Right atrium auricular region (tissue), 2 donors: ENCODE data around the gene PSMA6. TPM values are rescaled to one million over a fixed set of nuclear protein-coding genes. Genes with fewer than 3 reads are reported as not detected.

Experiments
- DNase-seq: peaks from one replicate; pipeline ENCODE4 v3.0.0-alpha.2; 2019; ENCODE audit warnings: low spot score
- H3K27ac ChIP-seq, 2 donors: fragments of 200-600 bp; sonication (generic); 1 replicate in 1 of 2; 2 replicates in 1 of 2; pipeline ENCODE4 v1.5.1; 2016 to 2019
- H3K27me3 ChIP-seq, 2 donors: fragments of 200-600 bp; sonication (generic); one replicate each; pipeline versions ENCODE4 v1.5.1 to v1.6.0; 2017 to 2019
- H3K36me3 ChIP-seq: fragments of 200-600 bp; sonication (generic); one replicate; pipeline ENCODE4 v1.5.1; 2016
- H3K4me1 ChIP-seq, 2 donors: fragments of 200-600 bp; sonication (generic); one replicate each; pipeline versions ENCODE4 v1.5.1 to v1.6.0; 2017 to 2019
- H3K4me3 ChIP-seq, 2 donors: fragments of 200-600 bp; sonication (generic); 1 replicate in 1 of 2; 2 replicates in 1 of 2; pipeline ENCODE4 v1.5.1; 2017 to 2019; ENCODE audit warnings: mild to moderate bottlenecking in 1 of 2, moderate library complexity in 1 of 2
- H3K9me3 ChIP-seq, 2 donors: fragments of 200-600 bp; sonication (generic); one replicate each; pipeline ENCODE4 v1.5.1; 2019
- CTCF ChIP-seq, 2 donors: fragments of 200-600 bp; sonication (generic); IDR thresholded peaks; one replicate each; pipeline ENCODE4 v1.5.1; 2019; ENCODE audit warnings: antibody characterized with exemption in 2 of 2
- total RNA-seq, 2 donors: library from RNA; depleted of rRNA; stranded (reverse); fragments of >200 nt; gene quantifications; one replicate each; pipeline ENCODE4 v1.1.0, GENCODE V29; 2016

The PSMA6 gene
- total RNA-seq, 2 donors from 2014 or later, result 143 to 191 TPM

- DNase-seq, result no peak
- no peak overlapping the region for H3K27ac ChIP-seq
- no peak overlapping the region for H3K4me3 ChIP-seq
- H3K4me1 ChIP-seq, result peaks cover 0 to 3% of the 10 kb centered on the region in 2 donors
- no peaks in the 10 kb centered on the region for H3K27me3 ChIP-seq
- no peaks in the 10 kb centered on the region for H3K36me3 ChIP-seq
- no peaks in the 10 kb centered on the region for H3K9me3 ChIP-seq
- no peak for TF ChIP-seq CTCF (IDR thresholded peaks at IDR 0.05)
Observed at GRCh38 chr14:35255711-35256110, 36.5 kb upstream of the PSMA6 start.

GRCh38 chr14:35257809-35258208 lies 34.4 kb upstream of the PSMA6 start:
- Histone ChIP-seq H3K36me3 (no peaks in the 10 kb centered on the region), H3K4me3 (no peak overlapping the region), H3K27me3 (no peaks in the 10 kb centered on the region), H3K9me3 (no peaks in the 10 kb centered on the region), H3K4me1 (peaks cover 0 to 3% of the 10 kb centered on the region in 2 donors), H3K27ac (peak overlapping the region in 1 of 2 donors; percentile 5)
- no peak for TF ChIP-seq CTCF (IDR thresholded peaks at IDR 0.05)
- DNase-seq, result no peak

- H3K27me3 ChIP-seq, result no peaks in the 10 kb centered on the region
- peaks cover 0 to 3% of the 10 kb centered on the region in 2 donors for H3K4me1 ChIP-seq
- H3K9me3 ChIP-seq, result no peaks in the 10 kb centered on the region
- no peak for DNase-seq
- H3K4me3 ChIP-seq, result no peak overlapping the region
- no peaks in the 10 kb centered on the region for H3K36me3 ChIP-seq
- H3K27ac ChIP-seq, result peak overlapping the region in 1 of 2 donors; percentile 5
- TF ChIP-seq CTCF (IDR thresholded peaks at IDR 0.05), result no peak
Observed at GRCh38 chr14:35258420-35258819, 33.8 kb upstream of the PSMA6 start.

GRCh38 chr14:35261774-35262173 lies 30.4 kb upstream of the PSMA6 start:
- H3K9me3 ChIP-seq, result no peaks in the 10 kb centered on the region
- no peak for DNase-seq
- peaks cover 0 to 3% of the 10 kb centered on the region in 2 donors for H3K4me1 ChIP-seq
- H3K27me3 ChIP-seq, result no peaks in the 10 kb centered on the region
- H3K4me3 ChIP-seq, result no peak overlapping the region
- peak in 1 of 2 donors; percentile 39 for TF ChIP-seq CTCF (IDR thresholded peaks at IDR 0.05)
- no peak overlapping the region for H3K27ac ChIP-seq
- no peaks in the 10 kb centered on the region for H3K36me3 ChIP-seq

DNA sequence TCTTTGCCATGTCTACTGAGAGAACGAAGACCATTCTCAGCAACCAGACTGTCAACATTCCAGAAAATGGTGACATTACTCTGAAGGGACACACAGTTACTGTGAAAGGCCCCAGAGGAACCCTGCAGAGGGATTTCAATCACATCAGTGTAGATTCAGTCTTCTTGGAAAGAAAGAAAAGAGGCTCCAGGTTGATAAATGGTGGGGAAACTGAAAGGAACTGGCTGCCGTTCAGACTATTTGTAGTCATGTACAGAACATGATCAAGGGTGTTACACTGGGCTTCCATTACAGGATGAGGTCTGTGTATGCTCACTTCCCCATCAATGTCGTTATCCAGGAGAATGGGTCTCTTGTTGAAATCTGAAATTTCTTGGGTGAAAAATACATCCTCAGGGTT lies 29.7 kb upstream of the PSMA6 start:
- no peaks in the 10 kb centered on the region for H3K9me3 ChIP-seq
- H3K27me3 ChIP-seq, result no peaks in the 10 kb centered on the region
- H3K36me3 ChIP-seq, result no peaks in the 10 kb centered on the region
- H3K4me3 ChIP-seq, result no peak overlapping the region
- TF ChIP-seq CTCF (IDR thresholded peaks at IDR 0.05), result no peak
- DNase-seq, result no peak
- H3K4me1 ChIP-seq, result peaks cover 0 to 3% of the 10 kb centered on the region in 2 donors
- H3K27ac ChIP-seq, result no peak overlapping the region

DNA sequence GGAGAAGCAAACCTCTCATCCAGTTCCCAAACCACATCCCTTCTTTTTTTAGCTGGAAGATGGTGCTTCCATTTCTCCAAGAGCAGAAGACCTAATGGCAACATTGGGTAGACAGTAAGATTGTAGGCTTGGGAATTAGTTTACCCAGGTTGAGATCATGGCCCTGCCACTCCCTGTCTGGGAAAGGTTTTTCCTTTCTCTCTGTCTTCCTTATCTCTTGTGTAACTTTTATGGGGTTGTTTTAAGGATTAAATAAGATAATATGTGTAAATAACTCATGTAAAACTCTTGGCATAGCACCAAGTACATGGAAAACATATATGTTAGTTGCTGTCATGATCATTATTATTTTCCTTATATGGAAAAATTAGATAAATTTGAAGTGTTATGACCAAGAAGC lies 23.2 kb upstream of the PSMA6 start:
- no peaks in the 10 kb centered on the region for H3K4me1 ChIP-seq
- no peaks in the 10 kb centered on the region for H3K9me3 ChIP-seq
- no peaks in the 10 kb centered on the region for H3K27me3 ChIP-seq
- no peak for TF ChIP-seq CTCF (IDR thresholded peaks at IDR 0.05)
- H3K36me3 ChIP-seq, result peaks cover 8% of the 10 kb centered on the region
- H3K27ac ChIP-seq, result no peak overlapping the region
- no peak for DNase-seq
- H3K4me3 ChIP-seq, result no peak overlapping the region
